A549 treated with CORT108297 at 1 μM for 4 hours (cell line): ENCODE results near the gene ZNF608. TPM values are rescaled to one million over a fixed set of nuclear protein-coding genes. Genes with fewer than 3 reads are reported as not detected.

Experiments
- total RNA-seq: library from RNA; stranded (reverse); fragments of 200-300 nt; extraction: Qiagen RNA extraction; gene quantifications from 5 replicates; pipeline ENCODE4 v1.2.3, GENCODE V29; 2022

ZNF608 gene
- 0.41 to 0.73 TPM (median 0.60 TPM) in 5 replicates for total RNA-seq

GRCh38 chr5:124745928-124746915 is at the start of gene ZNF608:
TSS of gene ZNF608 (minus strand) at chr5:124746639. CDS start at chr5:124744989, 1,650 bp downstream.

